ENCODE measurements around the gene CLRN1.

CLRN1 gene

DNA sequence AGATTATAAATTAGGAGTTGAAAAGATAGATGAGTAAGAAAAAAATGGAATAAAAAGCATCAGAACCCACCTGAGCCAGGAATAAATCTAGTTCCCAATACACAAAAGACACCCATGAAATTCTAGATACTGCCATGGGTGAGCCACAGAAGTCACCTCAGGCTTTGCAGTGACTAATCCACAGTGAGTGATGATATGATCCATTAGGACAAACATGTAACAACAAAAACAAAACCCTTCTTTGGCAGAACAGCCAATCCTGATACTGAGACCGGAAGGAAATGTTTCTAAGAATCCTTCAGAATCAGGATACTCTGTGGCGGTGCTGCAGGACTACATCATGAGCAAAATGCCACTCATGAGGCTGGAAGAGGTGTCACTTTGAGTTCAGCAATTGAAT is 52.3 kb downstream of the CLRN1 start:
- DNase-seq (ENCODE audit: low spot score), result no peak

DNA sequence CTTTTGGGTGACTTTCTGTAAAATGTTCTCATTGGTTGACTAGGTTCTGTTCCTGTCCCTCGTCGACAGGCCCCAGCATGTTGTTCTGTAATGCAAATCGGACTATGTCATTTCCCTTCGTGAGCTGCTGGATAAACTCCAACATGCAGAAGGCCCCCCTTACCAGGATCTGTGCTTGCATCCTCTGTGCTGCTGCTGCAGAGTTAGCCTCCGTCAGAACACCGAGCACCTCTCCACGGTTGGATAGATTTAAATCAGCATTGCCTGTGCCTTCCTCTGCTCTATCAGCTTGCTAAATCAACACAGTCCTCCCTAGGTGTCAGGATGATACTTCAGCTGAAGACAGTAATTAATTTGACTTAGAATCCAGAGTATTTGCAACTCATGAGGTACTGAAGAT is 54.6 kb downstream of the CLRN1 start:
- DNase-seq (ENCODE audit: low spot score), result no peak

DNA sequence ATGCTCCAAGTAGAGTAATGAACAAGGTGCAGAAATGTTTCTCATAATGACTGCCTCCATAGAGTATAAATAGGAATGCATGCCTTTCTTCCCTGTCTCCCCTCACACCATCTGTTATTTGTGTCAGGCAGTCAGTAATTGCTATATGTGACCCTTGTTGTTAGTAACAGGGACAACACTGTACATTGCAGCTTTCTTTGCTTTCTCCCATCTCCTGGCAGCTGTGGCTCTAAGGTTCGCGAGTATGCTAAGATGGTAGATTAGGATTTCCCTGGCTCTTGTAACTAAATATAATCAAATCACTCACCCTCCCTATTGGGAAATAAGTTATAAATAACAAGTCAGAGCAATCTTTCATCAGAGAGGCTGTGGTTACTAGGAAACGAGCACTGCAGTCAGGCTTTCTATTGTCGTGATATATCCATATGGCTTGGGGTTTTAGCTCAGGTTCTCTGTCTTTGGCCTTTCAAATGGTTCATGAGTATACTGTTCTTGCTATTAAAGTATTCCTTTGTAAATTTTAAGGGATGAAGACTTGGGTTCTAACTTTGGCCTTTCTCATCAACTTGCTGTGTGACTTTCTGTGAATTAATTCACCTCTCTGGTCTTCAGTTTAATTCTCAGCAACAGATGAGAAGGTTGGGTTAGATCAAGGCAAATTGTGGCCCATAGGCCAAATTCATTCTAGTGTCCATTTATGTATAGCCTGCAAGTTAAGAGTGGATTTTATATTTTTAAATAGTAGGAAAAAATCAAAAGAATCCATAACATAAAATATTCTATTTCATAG is 59.2 kb downstream of the CLRN1 start:
- no peak for DNase-seq (ENCODE audit: low spot score)

DNA sequence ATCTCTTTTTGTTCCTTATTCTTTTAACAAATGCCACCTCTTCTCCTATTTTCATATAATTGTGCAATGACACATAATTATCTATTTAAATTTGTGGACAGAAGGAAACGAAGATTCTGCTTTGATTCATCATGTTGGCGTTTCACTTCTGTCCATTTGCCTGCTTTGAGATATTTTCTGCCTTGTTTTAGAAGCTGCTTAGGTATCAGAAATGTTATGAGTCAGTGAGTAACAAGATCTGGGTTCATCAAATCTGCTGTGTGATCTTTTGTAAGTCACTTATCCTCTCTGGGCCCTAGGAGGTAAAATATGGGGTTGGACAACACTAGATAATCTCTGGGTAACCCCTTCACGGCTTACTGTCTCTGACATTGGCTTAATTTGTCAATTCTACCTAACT is 60.0 kb downstream of the CLRN1 start:
- DNase-seq (ENCODE audit: low spot score), result no peak

DNA sequence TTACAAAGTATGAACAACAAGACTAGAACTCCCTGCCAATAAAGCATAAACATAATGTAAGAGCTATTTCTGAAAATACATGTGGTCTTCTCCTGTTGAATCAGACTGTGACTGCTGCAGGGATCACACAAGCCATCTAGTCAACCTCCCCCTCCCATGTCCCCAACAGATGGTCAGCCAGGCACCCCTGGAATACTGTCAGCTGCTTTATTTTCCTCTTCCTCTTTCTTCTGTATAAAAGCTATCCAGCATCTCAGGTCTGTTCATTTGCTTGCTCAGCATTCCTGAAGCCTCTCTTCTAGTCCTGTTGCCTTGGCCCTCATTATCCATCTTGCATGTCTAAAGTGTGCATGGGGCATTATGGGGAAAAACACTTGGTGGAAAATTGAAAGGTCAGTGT is 60.8 kb downstream of the CLRN1 start:
- no peak for DNase-seq (ENCODE audit: low spot score)

DNA sequence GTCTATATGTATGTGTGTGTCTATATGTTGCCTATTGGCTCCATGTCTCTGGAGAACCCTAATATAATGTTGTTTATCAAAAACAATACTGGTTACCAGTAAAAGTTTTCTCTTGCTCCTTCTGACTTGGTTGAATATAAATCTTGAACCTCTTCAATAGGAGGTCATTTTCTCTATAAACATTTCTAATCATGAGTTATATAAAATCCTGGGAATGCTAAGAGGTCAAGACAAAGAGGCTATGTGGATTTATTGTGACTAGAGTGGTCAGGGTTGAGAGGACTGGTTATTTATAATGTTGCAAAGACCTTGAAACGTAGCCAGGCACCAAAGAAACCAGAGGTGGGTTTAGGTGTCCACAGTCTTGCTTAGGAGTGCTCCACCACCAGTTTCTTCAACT is 66.1 kb downstream of the CLRN1 start:
- DNase-seq (ENCODE audit: low spot score), result no peak

DNA sequence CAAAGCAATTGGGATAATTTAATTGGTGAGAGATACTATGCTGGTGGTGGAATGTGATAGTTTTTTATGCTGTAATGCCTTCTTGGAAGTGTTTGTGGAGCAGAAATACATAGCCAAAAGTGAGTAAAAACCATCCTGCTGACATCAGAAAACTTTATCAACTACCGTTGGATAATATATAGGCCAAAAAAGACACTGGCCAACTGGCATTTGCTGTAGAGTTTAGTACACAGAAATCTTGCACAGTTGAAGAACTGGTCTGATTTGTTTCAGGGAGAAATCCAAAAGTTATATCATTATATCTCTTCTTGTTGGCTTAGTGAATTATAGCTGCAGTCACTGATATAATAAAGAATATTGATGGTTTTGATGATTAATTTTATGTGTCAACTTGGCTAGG is 66.8 kb downstream of the CLRN1 start:
- DNase-seq (ENCODE audit: low spot score), result no peak

DNA sequence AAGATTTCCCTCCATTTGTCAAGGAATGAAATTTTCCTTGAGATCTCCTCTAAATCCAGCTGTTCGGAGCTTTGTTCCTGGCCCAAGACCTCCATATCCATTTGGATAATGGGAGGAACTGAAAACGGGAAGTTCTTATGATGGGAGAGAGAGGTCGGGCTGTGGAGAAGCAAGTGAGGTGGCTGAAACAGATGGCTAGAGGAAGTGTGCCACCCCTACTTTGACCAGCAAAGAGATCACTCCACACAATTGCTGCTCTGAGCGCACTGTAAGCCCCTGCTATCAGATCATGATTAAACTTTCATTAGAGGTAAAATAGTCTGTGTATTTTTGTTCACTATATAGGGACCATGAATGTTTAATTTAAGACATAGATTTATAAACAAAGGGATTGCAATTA is 67.2 kb downstream of the CLRN1 start, which contains the start of gene MINDY4B:
MINDY4B (minus strand) TSS at position 101 of the 400 bp plus-strand sequence; CDS start at position 101, 0 bp downstream.
- no peak for DNase-seq (ENCODE audit: low spot score)

DNA sequence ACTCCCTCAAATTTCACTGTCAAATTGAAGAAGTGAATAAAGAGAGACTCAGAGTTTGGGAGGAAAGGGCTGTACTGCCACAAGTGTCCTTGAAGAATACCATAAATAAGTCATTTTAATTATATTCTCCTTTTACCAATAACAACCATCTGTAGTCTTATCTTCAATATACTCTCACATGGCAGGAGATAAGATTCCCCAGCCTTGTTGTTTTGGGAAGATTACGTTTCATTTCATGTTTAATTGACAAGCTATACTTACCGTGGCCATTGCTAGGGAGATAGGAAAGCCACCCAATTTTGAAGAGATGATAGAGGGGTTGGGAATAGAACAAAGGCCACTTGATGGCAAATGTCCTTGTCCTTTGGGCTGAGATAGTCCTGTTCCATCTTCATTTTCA is 69.5 kb downstream of the CLRN1 start:
- DNase-seq (ENCODE audit: low spot score), result no peak

DNA sequence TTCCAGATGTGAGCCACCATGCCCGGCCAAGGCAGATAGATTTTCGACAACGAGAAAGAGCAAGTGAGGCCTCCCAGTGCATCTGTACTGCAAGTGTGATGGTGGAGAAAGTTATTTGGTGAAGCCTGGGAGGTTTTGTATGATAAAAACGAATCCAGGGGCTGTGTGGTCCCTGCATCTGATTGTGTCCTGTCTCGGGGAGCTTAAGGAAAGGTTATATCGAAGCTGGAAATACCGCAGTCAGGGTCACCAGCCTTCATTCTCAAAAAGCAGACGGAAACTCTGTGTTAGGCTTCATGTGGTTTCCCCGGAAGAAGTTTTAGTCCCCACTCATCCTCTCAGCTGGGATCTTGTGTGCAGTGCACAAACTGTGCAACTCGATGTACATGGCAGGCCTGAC is 70.7 kb downstream of the CLRN1 start:
- DNase-seq (ENCODE audit: low spot score), result no peak

DNA sequence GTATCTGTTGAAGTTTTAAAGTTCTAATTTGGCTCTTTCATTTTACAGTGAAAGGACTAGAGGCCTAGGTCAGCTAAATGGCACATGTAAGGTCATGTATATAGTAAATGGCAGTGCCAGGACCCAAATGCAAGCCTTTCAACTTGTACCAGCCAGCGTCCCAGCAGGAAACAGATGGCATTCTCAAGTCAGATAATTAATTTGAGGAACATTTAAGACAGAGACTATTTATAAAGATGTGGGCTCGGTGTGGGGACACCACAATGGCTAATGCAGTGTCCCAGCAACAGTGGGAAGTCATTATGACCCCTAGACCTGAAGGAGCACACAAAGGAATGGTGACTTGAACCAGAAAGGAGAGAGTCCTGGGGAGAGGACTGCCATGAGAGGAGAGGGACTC is 73.4 kb downstream of the CLRN1 start:
- no peak for DNase-seq (ENCODE audit: low spot score)

DNA sequence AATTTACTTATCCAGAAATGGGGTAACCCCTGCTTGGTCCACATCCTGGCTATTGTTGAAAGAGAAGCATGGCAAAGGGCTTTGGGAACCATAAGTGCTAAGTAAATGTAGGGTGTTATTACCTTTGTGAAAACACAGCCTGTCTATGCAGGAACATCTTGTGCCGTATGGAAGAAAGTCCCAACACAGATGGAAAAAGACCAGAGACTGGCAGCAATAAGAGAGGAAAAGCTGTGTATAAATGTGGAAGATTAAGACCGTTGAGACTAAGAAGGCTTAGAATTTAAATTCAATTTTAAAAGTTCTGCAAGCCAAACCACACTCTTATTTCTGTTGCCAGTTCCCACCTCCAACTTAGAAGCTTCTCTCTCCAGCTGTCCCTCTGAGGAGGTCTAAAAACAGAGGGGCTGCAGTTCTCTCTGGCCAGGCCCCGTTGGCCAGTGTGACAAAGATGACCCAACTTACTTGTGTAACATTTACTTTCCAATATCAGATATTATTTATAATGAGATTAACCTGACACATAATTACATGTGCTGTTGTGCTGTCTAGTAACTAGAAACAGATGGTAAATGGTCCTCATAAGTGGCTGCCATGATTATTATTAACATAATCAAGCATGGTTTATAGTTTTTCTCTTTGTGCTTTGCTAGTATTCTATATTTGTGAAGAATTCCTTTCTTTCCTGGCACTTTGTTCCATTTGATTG is 74.3 kb downstream of the CLRN1 start:
- DNase-seq (ENCODE audit: low spot score), result no peak

DNA sequence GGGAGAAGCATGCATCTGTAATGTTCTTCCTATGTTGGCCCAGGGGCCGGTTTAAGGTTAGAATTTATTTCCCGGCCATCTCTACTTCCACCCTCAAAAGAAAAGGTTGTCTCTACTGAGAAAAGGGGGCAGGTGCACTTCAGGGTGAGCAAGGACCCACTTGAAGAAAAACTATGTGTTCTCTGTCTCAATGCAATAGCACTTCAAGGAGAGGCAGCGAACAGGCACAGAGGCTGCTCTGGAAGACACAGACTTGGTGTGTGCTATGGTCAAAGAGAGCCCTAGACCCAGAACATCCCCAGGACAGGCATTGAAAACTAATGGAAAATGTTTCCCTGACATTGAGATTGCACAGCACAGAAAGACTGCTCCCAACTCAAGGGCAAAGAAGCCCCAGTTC is 74.9 kb downstream of the CLRN1 start:
- no peak for DNase-seq (ENCODE audit: low spot score)

DNA sequence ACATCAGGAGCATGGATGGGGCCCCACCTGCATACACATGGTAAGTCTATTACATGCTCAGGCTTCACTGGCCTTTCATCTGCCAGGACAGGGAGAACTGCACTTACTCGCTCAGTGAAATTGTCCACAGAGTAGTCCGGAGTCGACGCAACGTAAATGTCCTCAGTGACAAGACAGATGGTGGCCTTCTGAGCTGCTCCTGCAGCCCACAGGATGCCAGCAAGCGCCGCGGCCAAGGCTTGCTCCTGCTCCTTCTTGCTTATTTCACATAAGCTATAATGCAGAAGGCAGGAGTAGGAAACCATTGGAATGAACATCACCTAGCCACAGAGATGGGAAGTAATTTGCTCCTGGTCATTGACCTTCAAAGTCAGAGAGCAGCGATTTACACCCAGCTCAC is 81.7 kb downstream of the CLRN1 start:
- DNase-seq (ENCODE audit: low spot score), result no peak

DNA sequence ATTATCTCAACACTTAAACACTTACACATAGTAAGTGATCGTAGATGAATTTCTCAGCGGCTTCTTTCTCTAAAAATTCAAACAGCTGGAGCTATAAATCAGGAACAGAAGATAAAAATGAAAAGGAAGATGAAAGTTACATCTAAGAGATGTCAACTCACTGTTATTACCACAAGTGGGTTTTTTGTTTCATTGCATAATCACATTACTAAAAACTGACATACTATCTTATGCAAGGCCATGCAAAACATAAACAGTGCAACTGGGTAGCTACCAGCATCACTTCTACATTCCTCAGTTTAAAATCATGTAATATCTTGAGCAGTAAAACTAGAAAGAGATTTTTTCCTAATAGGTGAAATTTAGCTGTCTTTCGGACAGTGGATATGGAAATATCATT is 82.2 kb downstream of the CLRN1 start:
- DNase-seq (ENCODE audit: low spot score), result no peak

DNA sequence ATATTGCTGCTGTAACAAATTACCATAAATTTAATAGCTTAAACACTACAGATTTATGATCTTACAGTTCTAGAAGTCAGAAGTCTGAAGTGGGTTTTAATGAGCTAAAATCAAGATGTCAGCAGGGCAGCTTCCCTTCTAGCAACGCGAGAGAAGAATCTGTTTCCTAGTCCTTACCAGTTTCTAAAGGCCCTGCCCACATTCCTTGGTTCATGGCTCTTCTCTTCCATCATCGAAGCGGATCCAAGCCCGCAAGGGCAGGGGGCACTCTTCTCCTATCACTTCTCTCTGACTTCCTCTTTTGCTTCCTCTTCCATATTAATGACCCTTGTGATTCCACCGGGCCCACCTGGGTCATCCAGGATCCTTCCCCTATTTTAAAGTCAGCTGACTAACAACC is 83.4 kb downstream of the CLRN1 start:
- no peak for DNase-seq (ENCODE audit: low spot score)

DNA sequence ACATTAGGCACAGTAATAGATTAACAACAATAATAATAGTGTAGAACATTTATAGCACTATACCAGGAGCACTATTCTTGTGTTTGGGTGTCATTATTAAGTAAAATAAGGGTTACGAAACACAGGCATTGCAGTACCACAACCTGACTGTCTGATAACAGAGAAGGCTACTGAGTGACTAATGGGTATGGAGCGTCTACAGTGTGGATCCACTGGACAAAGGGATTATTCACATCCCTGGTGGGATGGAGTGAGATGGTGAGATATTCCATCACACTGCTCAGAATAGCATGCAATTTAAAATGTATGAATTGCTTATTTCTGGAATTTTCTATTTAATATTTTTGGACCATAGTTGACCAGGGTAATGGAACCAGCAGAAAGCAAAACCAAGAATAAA is 85.5 kb downstream of the CLRN1 start:
- no peak for DNase-seq (ENCODE audit: low spot score)

DNA sequence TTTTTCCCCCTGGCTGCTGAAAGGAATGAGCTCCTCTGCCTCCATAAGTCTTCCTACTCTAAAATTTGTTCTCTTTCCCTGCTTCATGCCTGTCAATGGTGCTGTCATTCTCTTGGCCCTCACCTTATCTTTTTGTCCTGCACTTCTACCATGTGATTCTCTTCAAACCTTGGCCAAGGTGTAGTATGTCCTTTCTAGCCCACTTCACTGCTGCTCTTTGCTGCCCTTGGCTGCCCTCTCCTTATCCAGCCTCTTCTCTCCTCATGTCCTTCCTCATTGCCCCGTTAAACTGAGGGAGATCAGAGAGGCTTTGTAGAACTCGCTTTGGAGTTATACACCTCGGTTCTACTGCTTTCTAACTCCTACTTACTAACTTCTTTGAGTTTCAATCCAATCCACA is 87.0 kb downstream of the CLRN1 start:
- DNase-seq (ENCODE audit: low spot score), result no peak

DNA sequence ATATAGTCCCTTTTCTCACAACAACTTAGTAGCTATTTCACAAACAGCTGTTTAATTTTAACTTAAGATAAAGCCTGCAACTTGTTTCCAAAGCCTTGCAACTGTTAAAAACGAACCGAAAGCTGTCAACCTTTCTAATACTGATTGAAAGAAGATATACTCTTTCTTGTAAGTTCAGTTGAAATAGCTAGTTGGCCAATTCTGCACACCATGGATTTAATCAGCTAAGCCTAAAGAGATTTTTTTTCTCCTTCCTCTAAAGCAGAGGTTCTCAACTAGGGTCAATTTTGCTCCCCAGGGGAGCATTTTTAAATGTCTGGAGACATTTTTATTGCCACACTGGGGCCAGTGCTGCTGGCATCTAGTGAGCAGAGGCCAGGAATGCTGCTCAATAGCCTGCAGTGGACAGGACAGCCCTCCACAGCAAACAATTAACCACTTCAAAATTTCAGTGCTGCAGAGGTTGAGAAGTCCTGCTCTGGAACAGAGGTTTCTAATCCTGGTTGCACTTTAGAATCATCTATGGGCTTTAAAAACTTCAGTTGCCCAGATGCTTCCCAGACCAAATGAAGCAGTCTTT is 93.4 kb downstream of the CLRN1 start:
- DNase-seq (ENCODE audit: low spot score), result no peak

DNA sequence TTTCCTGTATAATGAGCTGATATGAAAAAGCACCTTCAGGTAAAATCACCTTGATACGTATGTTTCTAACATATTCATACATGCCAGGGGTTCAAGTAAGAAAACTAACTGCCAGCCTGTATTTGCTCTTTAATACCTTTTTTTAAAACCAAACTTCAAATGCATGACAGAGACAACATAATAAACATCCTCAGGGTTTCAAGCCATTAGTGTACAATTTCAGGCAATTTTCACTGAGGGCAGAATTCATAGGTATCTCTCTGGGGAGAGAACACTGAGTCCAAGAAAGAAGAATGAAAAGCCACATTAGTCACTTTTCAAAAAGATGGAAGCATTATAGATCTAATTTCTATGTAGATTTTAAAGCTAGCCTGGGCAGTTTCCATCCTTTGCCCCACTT is 94.2 kb downstream of the CLRN1 start:
- DNase-seq (ENCODE audit: low spot score), result no peak

DNA sequence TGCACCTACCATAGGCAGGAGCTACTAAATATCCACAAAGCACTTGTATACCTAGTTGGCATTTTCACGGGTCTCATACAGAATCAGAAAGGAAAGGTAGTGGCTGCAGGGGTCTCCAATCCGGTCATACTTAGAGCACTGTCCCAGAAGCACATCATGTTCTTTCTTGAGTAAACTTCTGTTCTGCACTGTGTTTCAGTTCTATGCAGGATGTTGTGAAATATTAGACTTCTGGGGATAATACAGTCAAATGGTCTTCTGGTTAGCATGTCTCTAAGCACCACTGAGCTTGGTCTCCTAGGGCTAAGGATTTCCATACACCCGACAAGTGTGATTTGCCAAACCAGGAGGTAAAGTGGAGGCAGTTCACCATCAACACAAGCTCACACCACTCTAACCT is 95.2 kb downstream of the CLRN1 start:
- DNase-seq (ENCODE audit: low spot score), result no peak

DNA sequence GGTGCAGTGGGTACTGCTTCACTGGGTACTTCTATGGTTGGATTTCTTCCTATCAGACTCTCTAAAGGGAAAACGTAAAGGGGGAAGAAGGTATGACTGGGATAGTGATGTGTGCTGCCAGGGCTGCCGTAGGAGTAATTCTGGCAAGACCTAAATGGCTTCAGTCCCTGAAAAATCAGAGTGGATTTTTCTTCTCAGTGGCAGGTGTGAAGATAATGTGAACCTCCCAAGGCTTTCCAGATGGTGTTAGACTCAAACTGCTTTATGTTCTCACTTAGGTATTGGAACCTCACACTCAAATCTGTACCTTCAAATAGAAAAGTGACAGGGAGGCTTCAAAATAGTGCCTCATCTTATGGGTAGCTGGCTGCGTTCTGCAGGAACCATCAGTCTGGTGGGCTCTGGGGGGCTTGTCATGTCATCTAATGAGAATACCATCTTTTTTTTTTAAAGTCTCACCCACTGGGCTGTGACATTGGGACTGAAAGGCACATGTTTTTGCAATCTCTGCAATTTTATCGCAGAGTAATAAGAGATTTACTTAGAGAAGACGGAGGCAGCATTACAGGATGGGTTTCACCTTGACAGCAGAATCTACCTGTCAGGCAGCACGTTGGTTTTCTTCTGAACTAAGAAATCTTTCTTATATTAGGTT is 95.8 kb downstream of the CLRN1 start:
- no peak for DNase-seq (ENCODE audit: low spot score)

Measured in HuH-7.5 (cell line).